GM12878 (cell line): ENCODE measurements around the gene TMEM37. TPM values are rescaled to one million over a fixed set of nuclear protein-coding genes. Genes with fewer than 3 reads are reported as not detected.

Source experiments
- ATAC-seq: fragments of 200-7000 bp; cut with Tn5 transposase; 3 replicates; pipeline ENCODE4 v1.9.1; 2020; ENCODE audit warnings: mild to moderate bottlenecking, moderate library complexity
- BruUV-seq: library from RNA; stranded (reverse); fragments of 400-500 nt; replicated peaks from 2 replicates; lab custom pipeline; 2021; lab: Mats Ljungman, UMichigan
- CTCF ChIA-PET: fragments of 300-600 bp; sonication (Branson Sonifier 250); formaldehyde crosslinking; extraction: SDS; loops from one replicate; lab custom pipeline; 2021; ENCODE audit warnings: inconsistent platforms; lab: Yijun Ruan, JAX
- POLR2A ChIA-PET: fragments of 350-600 bp; formaldehyde crosslinking; extraction: SDS; loops from one replicate; lab custom pipeline; 2021; ENCODE audit warnings: inconsistent platforms; lab: Charles Lee
- RAD21 ChIA-PET: fragments of 300-600 bp; sonication (Branson Sonifier 250); formaldehyde crosslinking; loops from one replicate; lab custom pipeline; 2023; ENCODE audit warnings: antibody characterized with exemption; ENCODE audit not compliant: unreplicated experiment; lab: Charles Lee
- SMC1A ChIA-PET: fragments of 300-600 bp; sonication (Branson Sonifier 250); formaldehyde crosslinking; loops from one replicate; lab custom pipeline; 2023; ENCODE audit not compliant: unreplicated experiment, uncharacterized antibody; lab: Charles Lee
- DNase-seq: peaks from one replicate; pipeline ENCODE4 v3.0.0-alpha.2; 2011; ENCODE audit warnings: low read depth, low spot score
- FAIRE-seq: peaks from 3 replicates; lab custom pipeline; 2011; peaks lifted over from hg19 to GRCh38; lab: Jason Lieb, UNC
- H2AFZ ChIP-seq: 2 replicates; pipeline ENCODE4 v1.6.0; 2011; ENCODE audit warnings: low read depth, low read length, control low read depth; ENCODE audit not compliant: control insufficient read depth
- H3K27ac ChIP-seq: 2 replicates; pipeline ENCODE4 v1.5.1; 2011; ENCODE audit warnings: control low read depth; ENCODE audit not compliant: control insufficient read depth, insufficient read depth
- H3K27me3 ChIP-seq, 2 experiments: replicated peaks in 1 of 2; 2 replicates each; pipeline versions ENCODE4 v1.6.0 to v1.6.1; 2011; ENCODE audit warnings: low read length in 1 of 2; ENCODE audit not compliant: control insufficient read depth in 2 of 2, insufficient read depth in 2 of 2
- H3K36me3 ChIP-seq, 2 experiments: 2 replicates each; pipeline ENCODE4 v1.5.1; 2011; ENCODE audit warnings: low read length in 1 of 2; ENCODE audit not compliant: control insufficient read depth in 2 of 2, insufficient read depth in 2 of 2
- H3K4me1 ChIP-seq: 2 replicates; pipeline ENCODE4 v1.6.1; 2011; ENCODE audit warnings: mild to moderate bottlenecking, low read length, moderate library complexity, mixed read lengths; ENCODE audit not compliant: control insufficient read depth, insufficient read depth
- H3K4me2 ChIP-seq: 2 replicates; pipeline ENCODE4 v1.6.0; 2011; ENCODE audit warnings: control low read depth; ENCODE audit not compliant: control insufficient read depth, insufficient read depth
- H3K4me3 ChIP-seq: fragments of 200-600 bp; sonication (generic); 2 replicates; pipeline ENCODE4 v1.5.1; 2016
- H3K79me2 ChIP-seq: 2 replicates; pipeline ENCODE4 v1.6.0; 2011; ENCODE audit warnings: low read length; ENCODE audit not compliant: control insufficient read depth, insufficient read depth
- H3K9ac ChIP-seq: 2 replicates; pipeline ENCODE4 v1.8.0; 2011; ENCODE audit warnings: low read length, control low read depth, mixed read lengths; ENCODE audit not compliant: control insufficient read depth, insufficient read depth
- H3K9me3 ChIP-seq: replicated peaks from 3 replicates; pipeline ENCODE4 v1.5.1; 2011; ENCODE audit warnings: mild to moderate bottlenecking, low read length; ENCODE audit not compliant: control insufficient read depth, insufficient read depth
- H4K20me1 ChIP-seq: 2 replicates; pipeline ENCODE4 v1.6.0; 2011; ENCODE audit not compliant: control insufficient read depth, insufficient read depth
- BRCA1 ChIP-seq: IDR thresholded peaks from 2 replicates; pipeline ENCODE4 v1.6.1; 2011; ENCODE audit warnings: low read depth, low read length, improper control_type of control experiment
- DPF2 ChIP-seq: fragments of 450-650 bp; IDR thresholded peaks from 2 replicates; pipeline ENCODE4 v1.6.1; 2017; ENCODE audit warnings: mild to moderate bottlenecking
- MEF2B ChIP-seq: fragments of 450-650 bp; IDR thresholded peaks from 2 replicates; pipeline ENCODE4 v1.6.1; 2018; ENCODE audit warnings: mild to moderate bottlenecking, moderate library complexity; ENCODE audit not compliant: partially characterized antibody, poor library complexity, severe bottlenecking
- MTA2 ChIP-seq: fragments of 450-650 bp; IDR thresholded peaks from 2 replicates; pipeline ENCODE4 v1.6.1; 2016; ENCODE audit warnings: low read depth, mild to moderate bottlenecking, moderate library complexity
- NRF1 ChIP-seq: conservative IDR thresholded peaks from 2 replicates; pipeline ENCODE4 v1.6.1; 2011; ENCODE audit warnings: mild to moderate bottlenecking, low read depth, low read length, improper control_type of control experiment
- POLR2A ChIP-seq: IDR thresholded peaks from 2 replicates; pipeline ENCODE4 v1.6.1; 2011; ENCODE audit warnings: low read depth, mild to moderate bottlenecking, low read length
- SP1 ChIP-seq: IDR thresholded peaks from one replicate; pipeline ENCODE4 v1.6.1; 2011; ENCODE audit warnings: low read depth, low read length
- SPI1 ChIP-seq: IDR thresholded peaks from 2 replicates; pipeline ENCODE4 v1.6.1; 2011; ENCODE audit warnings: low read depth, mild to moderate bottlenecking, low read length, moderate library complexity, borderline replicate concordance; ENCODE audit not compliant: insufficient read depth
- WGBS: methylation state at CpG from one replicate; pipeline ENCODE4 v1.1.6; 2016; ENCODE audit warnings: low lambda C conversion rate; ENCODE audit not compliant: insufficient replicate concordance, insufficient coverage; ENCODE audit errors: missing lambda C conversion rate; 5-methylcytosine and 5-hydroxymethylcytosine counted together
- in situ Hi-C: fragments of 300-500 bp; cut with MboI; formaldehyde crosslinking; loops from 9 replicates; pipeline ENCODE4 v1.14.3; 2018; ENCODE audit warnings: mixed read lengths
- intact Hi-C: fragments of 100-400 bp; cut with micrococcal nuclease; formaldehyde crosslinking; loops from one replicate; pipeline ENCODE4 v1.14.2; 2022; ENCODE audit not compliant: unreplicated experiment
- polyA plus RNA-seq, 11 experiments: library from polyadenylated mRNA; depleted of rRNA in 4 of 11; unstranded in 6 of 11; stranded (reverse) in 5 of 11; fragments of >200 nt; fragmentation: Nextera tagmentation in 4 of 11; fragmentation: Illumina TruSeq in 1 of 11; extraction: Ambion mirVana in 4 of 11; extraction: Trizol in 1 of 11; gene quantifications; 1 replicate in 1 of 11; 2 replicates in 10 of 11; pipeline versions ENCODE4 v1.2.1 to v1.2.3, GENCODE V29; 2011 to 2016; ENCODE audit warnings: inconsistent platforms in 2 of 11, missing spikeins in 2 of 11, low read depth in 1 of 11
- total RNA-seq, 4 experiments: library from RNA; depleted of rRNA in 3 of 4; stranded (reverse); fragments of >200 nt in 3 of 4; fragmentation: Illumina TruSeq in 1 of 4; extraction: Trizol in 1 of 4; gene quantifications; 2 replicates each; pipeline versions ENCODE4 v1.2.1 to v1.2.3, GENCODE V29; 2013 to 2021
- TF ChIP-seq, protein P1 (sequence below): fragments of 450-650 bp; IDR thresholded peaks from 2 replicates; pipeline ENCODE4 v1.6.1; 2017; ENCODE audit warnings: antibody characterized with exemption, mild to moderate bottlenecking, moderate library complexity
- TF ChIP-seq, protein P2 (sequence below): IDR thresholded peaks from 2 replicates; pipeline ENCODE4 v1.6.1; 2011; ENCODE audit warnings: borderline replicate concordance, low read depth, mild to moderate bottlenecking, moderate library complexity, mixed read lengths, low read length; ENCODE audit not compliant: insufficient read depth; ENCODE audit errors: extremely low read length
- TF ChIP-seq, protein P3 (sequence below): fragments of 450-650 bp; IDR thresholded peaks from 2 replicates; pipeline ENCODE4 v1.6.1; 2017; ENCODE audit warnings: mild to moderate bottlenecking, moderate library complexity

The TMEM37 gene
- total and polyA plus RNA-seq, 10 of the 15 experiments (the other 5 are each of a cell fraction or from before 2014, with no cell fraction given): 0.07 to 0.67 (median 0.24) TPM; not detected in 3

DNA sequence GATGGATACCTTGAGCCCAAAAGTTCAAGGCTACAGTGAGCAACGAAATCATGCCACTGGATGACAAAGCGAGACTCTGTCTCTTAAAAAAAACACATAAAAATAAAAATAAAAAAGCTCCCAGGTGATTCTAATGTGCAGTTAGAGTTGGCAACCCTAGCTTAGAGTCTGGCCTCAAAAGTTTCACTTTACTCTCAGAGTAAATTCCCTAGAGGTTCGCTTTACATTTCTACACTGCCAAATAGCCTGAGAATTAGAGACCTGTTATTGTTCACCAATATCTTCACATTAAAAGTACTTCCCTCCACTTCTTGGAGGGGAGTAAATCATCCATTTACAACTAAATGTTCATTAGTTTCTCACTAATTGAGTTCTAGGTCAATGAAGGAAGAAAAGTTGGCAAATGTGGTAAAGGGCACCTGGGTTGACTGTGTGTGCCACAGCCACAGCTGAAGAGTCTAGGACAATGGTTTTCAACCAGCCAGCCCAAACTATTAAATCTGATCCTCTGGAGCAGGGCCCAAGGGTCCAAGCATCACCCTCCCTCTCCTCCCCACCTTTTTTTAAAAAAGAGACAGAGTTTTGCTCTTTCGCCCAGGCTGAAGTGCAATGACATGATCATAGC lies 15.2 kb upstream of the TMEM37 start:
- TF ChIP-seq POLR2A (no peak), SPI1 (no peak), SP1 (no peak), BRCA1 (no peak), DPF2 (no peak), MTA2 (peak; percentile 27; the same call in 1 of the 2 replicates), MEF2B (peak; percentile 88), NRF1 (no peak)
- TF ChIP-seq, protein P1, sequence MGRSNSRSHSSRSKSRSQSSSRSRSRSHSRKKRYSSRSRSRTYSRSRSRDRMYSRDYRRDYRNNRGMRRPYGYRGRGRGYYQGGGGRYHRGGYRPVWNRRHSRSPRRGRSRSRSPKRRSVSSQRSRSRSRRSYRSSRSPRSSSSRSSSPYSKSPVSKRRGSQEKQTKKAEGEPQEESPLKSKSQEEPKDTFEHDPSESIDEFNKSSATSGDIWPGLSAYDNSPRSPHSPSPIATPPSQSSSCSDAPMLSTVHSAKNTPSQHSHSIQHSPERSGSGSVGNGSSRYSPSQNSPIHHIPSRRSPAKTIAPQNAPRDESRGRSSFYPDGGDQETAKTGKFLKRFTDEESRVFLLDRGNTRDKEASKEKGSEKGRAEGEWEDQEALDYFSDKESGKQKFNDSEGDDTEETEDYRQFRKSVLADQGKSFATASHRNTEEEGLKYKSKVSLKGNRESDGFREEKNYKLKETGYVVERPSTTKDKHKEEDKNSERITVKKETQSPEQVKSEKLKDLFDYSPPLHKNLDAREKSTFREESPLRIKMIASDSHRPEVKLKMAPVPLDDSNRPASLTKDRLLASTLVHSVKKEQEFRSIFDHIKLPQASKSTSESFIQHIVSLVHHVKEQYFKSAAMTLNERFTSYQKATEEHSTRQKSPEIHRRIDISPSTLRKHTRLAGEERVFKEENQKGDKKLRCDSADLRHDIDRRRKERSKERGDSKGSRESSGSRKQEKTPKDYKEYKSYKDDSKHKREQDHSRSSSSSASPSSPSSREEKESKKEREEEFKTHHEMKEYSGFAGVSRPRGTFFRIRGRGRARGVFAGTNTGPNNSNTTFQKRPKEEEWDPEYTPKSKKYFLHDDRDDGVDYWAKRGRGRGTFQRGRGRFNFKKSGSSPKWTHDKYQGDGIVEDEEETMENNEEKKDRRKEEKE: no peak
- TF ChIP-seq, protein P2, sequence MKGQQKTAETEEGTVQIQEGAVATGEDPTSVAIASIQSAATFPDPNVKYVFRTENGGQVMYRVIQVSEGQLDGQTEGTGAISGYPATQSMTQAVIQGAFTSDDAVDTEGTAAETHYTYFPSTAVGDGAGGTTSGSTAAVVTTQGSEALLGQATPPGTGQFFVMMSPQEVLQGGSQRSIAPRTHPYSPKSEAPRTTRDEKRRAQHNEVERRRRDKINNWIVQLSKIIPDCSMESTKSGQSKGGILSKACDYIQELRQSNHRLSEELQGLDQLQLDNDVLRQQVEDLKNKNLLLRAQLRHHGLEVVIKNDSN: no peak
- TF ChIP-seq, protein P3, sequence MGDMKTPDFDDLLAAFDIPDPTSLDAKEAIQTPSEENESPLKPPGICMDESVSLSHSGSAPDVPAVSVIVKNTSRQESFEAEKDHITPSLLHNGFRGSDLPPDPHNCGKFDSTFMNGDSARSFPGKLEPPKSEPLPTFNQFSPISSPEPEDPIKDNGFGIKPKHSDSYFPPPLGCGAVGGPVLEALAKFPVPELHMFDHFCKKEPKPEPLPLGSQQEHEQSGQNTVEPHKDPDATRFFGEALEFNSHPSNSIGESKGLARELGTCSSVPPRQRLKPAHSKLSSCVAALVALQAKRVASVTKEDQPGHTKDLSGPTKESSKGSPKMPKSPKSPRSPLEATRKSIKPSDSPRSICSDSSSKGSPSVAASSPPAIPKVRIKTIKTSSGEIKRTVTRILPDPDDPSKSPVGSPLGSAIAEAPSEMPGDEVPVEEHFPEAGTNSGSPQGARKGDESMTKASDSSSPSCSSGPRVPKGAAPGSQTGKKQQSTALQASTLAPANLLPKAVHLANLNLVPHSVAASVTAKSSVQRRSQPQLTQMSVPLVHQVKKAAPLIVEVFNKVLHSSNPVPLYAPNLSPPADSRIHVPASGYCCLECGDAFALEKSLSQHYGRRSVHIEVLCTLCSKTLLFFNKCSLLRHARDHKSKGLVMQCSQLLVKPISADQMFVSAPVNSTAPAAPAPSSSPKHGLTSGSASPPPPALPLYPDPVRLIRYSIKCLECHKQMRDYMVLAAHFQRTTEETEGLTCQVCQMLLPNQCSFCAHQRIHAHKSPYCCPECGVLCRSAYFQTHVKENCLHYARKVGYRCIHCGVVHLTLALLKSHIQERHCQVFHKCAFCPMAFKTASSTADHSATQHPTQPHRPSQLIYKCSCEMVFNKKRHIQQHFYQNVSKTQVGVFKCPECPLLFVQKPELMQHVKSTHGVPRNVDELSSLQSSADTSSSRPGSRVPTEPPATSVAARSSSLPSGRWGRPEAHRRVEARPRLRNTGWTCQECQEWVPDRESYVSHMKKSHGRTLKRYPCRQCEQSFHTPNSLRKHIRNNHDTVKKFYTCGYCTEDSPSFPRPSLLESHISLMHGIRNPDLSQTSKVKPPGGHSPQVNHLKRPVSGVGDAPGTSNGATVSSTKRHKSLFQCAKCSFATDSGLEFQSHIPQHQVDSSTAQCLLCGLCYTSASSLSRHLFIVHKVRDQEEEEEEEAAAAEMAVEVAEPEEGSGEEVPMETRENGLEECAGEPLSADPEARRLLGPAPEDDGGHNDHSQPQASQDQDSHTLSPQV: no peak
- H4K20me1 ChIP-seq: no peaks in the 10 kb centered on the region
- no peaks in the 10 kb centered on the region for H3K79me2 ChIP-seq
- no peak overlapping the region for H3K4me2 ChIP-seq
- intact Hi-C loops: no loop called here
- POLR2A ChIA-PET: interaction anchor here (0.8 kb wide), 1 partner anchor 14 kb away, joined by 5 read pairs; no protein-coding TSS in a partner anchor
- CTCF ChIA-PET: interaction anchor here (0.6 to 3.5 kb wide), 3 partner anchors 10 to 60 kb away, joined by 3 to 31 read pairs (median 5); no protein-coding TSS in a partner anchor
- H3K4me3 ChIP-seq: no peak overlapping the region
- 0 out of 4 replicates have a peak, but pooled peaks cover 0 to 2% of the 10 kb centered on the region in 2 experiments for H3K27me3 ChIP-seq
- H3K36me3 ChIP-seq: no peaks in the 10 kb centered on the region
- FAIRE-seq: no peak
- peaks cover 3% of the 10 kb centered on the region; the same call in 2 of the 3 replicates for H3K9me3 ChIP-seq
- DNase-seq: no peak
- in situ Hi-C loops: no loop called here
- SMC1A ChIA-PET: interaction anchor here (1.0 to 4.5 kb wide), 10 partner anchors 11 to 61 kb away, joined by 3 to 23 read pairs (median 4); partner anchors contain the start of gene TMEM37
- ATAC-seq: peak; percentile 60
- no peak overlapping the region for H2AFZ ChIP-seq
- H3K9ac ChIP-seq: no peak overlapping the region
- H3K4me1 ChIP-seq: no peaks in the 10 kb centered on the region
- BruUV-seq: no TSS peak
- RAD21 ChIA-PET: interaction anchor here (1.6 to 2.0 kb wide), 3 partner anchors 15 to 61 kb away, joined by 8 to 13 read pairs (median 9); partner anchors contain the start of gene TMEM37
- no peak overlapping the region for H3K27ac ChIP-seq
- WGBS: 50% methylated on average over 4 of the region's 4 CpGs
